Gastroesophageal sphincter (tissue), 4 donors: ENCODE measurements around the gene MAPK8. TPM values are rescaled to one million over a fixed set of nuclear protein-coding genes. Genes with fewer than 3 reads are reported as not detected.

ENCODE experiments used
- ATAC-seq: fragments of 150-250 bp; one replicate; pipeline ENCODE4 v1.9.1; 2016; ENCODE audit warnings: mild to moderate bottlenecking, moderate library complexity
- H3K27ac ChIP-seq, 4 donors: fragments of 200-600 bp; sonication (generic) in 3 of 4; 1 replicate in 3 of 4; 2 replicates in 1 of 4; pipeline ENCODE4 v1.5.1; 2016 to 2019
- H3K27me3 ChIP-seq: fragments of 200-600 bp; sonication (generic); one replicate; pipeline ENCODE4 v1.5.1; 2019
- H3K36me3 ChIP-seq, 2 donors: fragments of 200-600 bp; sonication (generic); one replicate each; pipeline ENCODE4 v1.5.1; 2019; ENCODE audit warnings: control low read depth in 1 of 2
- H3K4me1 ChIP-seq, 3 donors: fragments of 200-600 bp; sonication (generic); 1 replicate in 2 of 3; 2 replicates in 1 of 3; pipeline ENCODE4 v1.5.1; 2016 to 2019; ENCODE audit warnings: control low read depth in 2 of 3
- H3K4me3 ChIP-seq, 2 donors: fragments of 200-600 bp; sonication (generic); one replicate each; pipeline ENCODE4 v1.5.1; 2019; ENCODE audit warnings: mild to moderate bottlenecking in 1 of 2, moderate library complexity in 1 of 2
- H3K9me3 ChIP-seq, 3 donors: fragments of 200-600 bp; sonication (generic); one replicate each; pipeline ENCODE4 v1.5.1; 2017 to 2019; ENCODE audit warnings: control low read depth in 2 of 3
- CTCF ChIP-seq, 4 experiments: fragments of 200-600 bp in 2 of 4; fragments of 450-650 bp in 2 of 4; sonication (generic) in 1 of 4; IDR thresholded peaks; one replicate each; pipeline ENCODE4 v1.5.1; 2017 to 2019; ENCODE audit warnings: antibody characterized with exemption in 4 of 4, mild to moderate bottlenecking in 2 of 4, moderate library complexity in 2 of 4
- EP300 ChIP-seq: sonication (generic); formaldehyde crosslinking; IDR thresholded peaks from one replicate; pipeline ENCODE4 v1.6.1; 2017; ENCODE audit warnings: antibody characterized with exemption, mild to moderate bottlenecking
- POLR2A ChIP-seq, 2 donors: fragments of 450-650 bp; IDR thresholded peaks; one replicate each; pipeline ENCODE4 v1.6.1; 2017; ENCODE audit warnings: antibody characterized with exemption in 2 of 2, mild to moderate bottlenecking in 2 of 2, moderate library complexity in 1 of 2
- POLR2AphosphoS5 ChIP-seq: sonication (generic); formaldehyde crosslinking; IDR thresholded peaks from one replicate; pipeline ENCODE4 v1.6.1; 2017; ENCODE audit warnings: antibody characterized with exemption
- WGBS, 2 donors: methylation state at CpG; one replicate each; pipeline ENCODE4 v1.1.5; 2018; ENCODE audit warnings: low coverage in 1 of 2; 5-methylcytosine and 5-hydroxymethylcytosine counted together
- total RNA-seq, 4 donors: library from RNA; depleted of rRNA; stranded (reverse); fragments of >200 nt; gene quantifications; one replicate each; pipeline ENCODE4 v1.1.0, GENCODE V29; 2016

The MAPK8 gene
- total RNA-seq, 4 donors from 2014 or later = 35.6 to 63.7 (median 40.7) TPM

- Histone ChIP-seq H3K27ac (no peak overlapping the region), H3K4me1 (peaks cover 0 to 25% (median 0%) of the 10 kb centered on the region in 3 donors), H3K4me3 (no peak overlapping the region), H3K36me3 (no peaks in the 10 kb centered on the region), H3K9me3 (peaks cover 0 to 8% (median 0%) of the 10 kb centered on the region in 3 donors), H3K27me3 (peaks cover 50% of the 10 kb centered on the region)
- TF ChIP-seq EP300 (no peak), CTCF (IDR thresholded peaks at IDR 0.05) (no peak), POLR2AphosphoS5 (no peak), POLR2A (IDR thresholded peaks at IDR 0.05) (no peak)
- no peak for ATAC-seq
- no CpG with 5 or more reads among the region's 3 CpGs for WGBS, 2 donors
Measured at GRCh38 chr10:48468866-48469511, 162.5 kb downstream of the MAPK8 start.

GRCh38 chr10:48469516-48470020 is 163.1 kb downstream of the MAPK8 start:
- H3K9me3 ChIP-seq = peaks cover 0 to 8% (median 0%) of the 10 kb centered on the region in 3 donors
- H3K36me3 ChIP-seq = no peaks in the 10 kb centered on the region
- no peak overlapping the region for H3K27ac ChIP-seq
- peaks cover 50% of the 10 kb centered on the region for H3K27me3 ChIP-seq
- WGBS, 2 donors = 80% methylated on average over 1 of the region's 4 CpGs; no CpG with 5 or more reads in 1 of the 2 donors
- peaks cover 0 to 22% (median 0%) of the 10 kb centered on the region in 3 donors for H3K4me1 ChIP-seq
- TF ChIP-seq CTCF (IDR thresholded peaks at IDR 0.05) = no peak
- TF ChIP-seq POLR2AphosphoS5 = no peak
- TF ChIP-seq EP300 = no peak
- TF ChIP-seq POLR2A (IDR thresholded peaks at IDR 0.05) = no peak
- no peak for ATAC-seq
- no peak overlapping the region for H3K4me3 ChIP-seq

- Histone ChIP-seq H3K27ac (no peak overlapping the region), H3K4me1 (peaks cover 0 to 15% (median 0%) of the 10 kb centered on the region in 3 donors), H3K4me3 (no peak overlapping the region), H3K36me3 (no peaks in the 10 kb centered on the region), H3K27me3 (peaks cover 50% of the 10 kb centered on the region), H3K9me3 (peaks cover 0 to 8% (median 0%) of the 10 kb centered on the region in 3 donors)
- no peak for ATAC-seq
- 67% methylated on average over 4 of the region's 5 CpGs; no CpG with 5 or more reads in 1 of the 2 donors for WGBS, 2 donors
- no peak for TF ChIP-seq CTCF (IDR thresholded peaks at IDR 0.05)
- TF ChIP-seq POLR2A (IDR thresholded peaks at IDR 0.05) = no peak
- no peak for TF ChIP-seq EP300
- TF ChIP-seq POLR2AphosphoS5 = no peak
Measured at GRCh38 chr10:48470115-48470892, 163.8 kb downstream of the MAPK8 start.

GRCh38 chr10:48470893-48471805 is 164.7 kb downstream of the MAPK8 start:
- H3K27me3 ChIP-seq = peaks cover 44% of the 10 kb centered on the region
- H3K4me1 ChIP-seq = peaks cover 0 to 6% (median 0%) of the 10 kb centered on the region in 3 donors
- no peak for TF ChIP-seq POLR2AphosphoS5
- TF ChIP-seq EP300 = no peak
- no peak for TF ChIP-seq CTCF (IDR thresholded peaks at IDR 0.05)
- peaks cover 0 to 8% (median 0%) of the 10 kb centered on the region in 3 donors for H3K9me3 ChIP-seq
- H3K27ac ChIP-seq = no peak overlapping the region
- no peaks in the 10 kb centered on the region for H3K36me3 ChIP-seq
- no peak overlapping the region for H3K4me3 ChIP-seq
- 80 to 86% methylated on average over 2 of the region's 8 CpGs for WGBS, 2 donors
- ATAC-seq = no peak
